SU-DHL-6 (cell line): Measurements from ENCODE around the gene LCE1C.

ENCODE experiments used
- H2AFZ ChIP-seq: fragments of 200-600 bp; sonication (generic); 2 replicates; pipeline ENCODE4 v1.6.1; 2014; ENCODE audit warnings: low read depth, mild to moderate bottlenecking, moderate library complexity, mixed read lengths, antibody characterized with exemption, low read length; ENCODE audit not compliant: severe bottlenecking
- H3F3A ChIP-seq: fragments of 200-600 bp; shearing (Covaris generic); 2 replicates; pipeline ENCODE4 v1.6.0; 2016; ENCODE audit warnings: antibody characterized with exemption, mild to moderate bottlenecking; ENCODE audit not compliant: insufficient read depth
- H3K27ac ChIP-seq: fragments of 200-600 bp; sonication (generic); 2 replicates; pipeline ENCODE4 v1.5.1; 2016; ENCODE audit warnings: low read depth, mild to moderate bottlenecking, low read length, moderate library complexity, mixed read lengths
- H3K27me3 ChIP-seq: fragments of 200-600 bp; sonication (generic), shearing (Covaris generic); 2 replicates; pipeline ENCODE4 v1.6.0; 2014; ENCODE audit warnings: mild to moderate bottlenecking, low read length
- H3K36me3 ChIP-seq: fragments of 200-600 bp; sonication (generic); 2 replicates; pipeline ENCODE4 v1.6.1; 2014; ENCODE audit warnings: mild to moderate bottlenecking, low read length, mixed read lengths
- H3K4me2 ChIP-seq: fragments of 300-600, 200-600 bp; shearing (Covaris generic), sonication (generic); 2 replicates; pipeline ENCODE4 v1.6.0; 2014; ENCODE audit warnings: low read length, low read depth, mild to moderate bottlenecking; ENCODE audit not compliant: poor library complexity, severe bottlenecking
- H3K4me3 ChIP-seq: fragments of 200-600 bp; sonication (generic); 2 replicates; pipeline ENCODE4 v1.5.1; 2014; ENCODE audit warnings: antibody characterized with exemption, low read length, mild to moderate bottlenecking, mixed read lengths; ENCODE audit not compliant: insufficient read depth, poor library complexity, severe bottlenecking
- H3K79me2 ChIP-seq: fragments of 200-600 bp; sonication (generic); 2 replicates; pipeline ENCODE4 v1.6.1; 2014; ENCODE audit warnings: mild to moderate bottlenecking, low read length, moderate library complexity; ENCODE audit not compliant: insufficient read depth
- H3K9ac ChIP-seq: fragments of 200-600 bp; sonication (generic); 2 replicates; pipeline ENCODE4 v1.7.0; 2014; ENCODE audit warnings: mild to moderate bottlenecking, low read length
- H3K9me2 ChIP-seq: fragments of 200-600 bp; sonication (generic); replicated peaks from 2 replicates; pipeline ENCODE4 v1.6.1; 2014; ENCODE audit warnings: low read length; ENCODE audit not compliant: insufficient read depth
- H3K9me3 ChIP-seq: fragments of 200-600 bp; sonication (generic); 2 replicates; pipeline ENCODE4 v1.6.1; 2014; ENCODE audit warnings: low read length, mixed read lengths; ENCODE audit not compliant: insufficient read depth
- H4K20me1 ChIP-seq: fragments of 200-600 bp; sonication (generic); 2 replicates; pipeline ENCODE4 v1.6.1; 2014; ENCODE audit warnings: low read depth, mild to moderate bottlenecking, antibody characterized with exemption, low read length, moderate library complexity, mixed read lengths
- EZH2phosphoT487 ChIP-seq: fragments of 200-600 bp; sonication (generic), shearing (Covaris generic); conservative IDR thresholded peaks from 2 replicates; pipeline ENCODE4 v1.6.1; 2018; ENCODE audit warnings: mild to moderate bottlenecking, antibody characterized with exemption, low read length, moderate library complexity, mixed read lengths
- TF ChIP-seq, protein P1 (sequence below): fragments of 200-600 bp; sonication (generic); IDR thresholded peaks from one replicate; pipeline ENCODE4 v1.5.1; 2017; ENCODE audit warnings: antibody characterized with exemption, mild to moderate bottlenecking, low read length, moderate library complexity; ENCODE audit not compliant: insufficient read depth, poor library complexity, severe bottlenecking

LCE1C gene

DNA sequence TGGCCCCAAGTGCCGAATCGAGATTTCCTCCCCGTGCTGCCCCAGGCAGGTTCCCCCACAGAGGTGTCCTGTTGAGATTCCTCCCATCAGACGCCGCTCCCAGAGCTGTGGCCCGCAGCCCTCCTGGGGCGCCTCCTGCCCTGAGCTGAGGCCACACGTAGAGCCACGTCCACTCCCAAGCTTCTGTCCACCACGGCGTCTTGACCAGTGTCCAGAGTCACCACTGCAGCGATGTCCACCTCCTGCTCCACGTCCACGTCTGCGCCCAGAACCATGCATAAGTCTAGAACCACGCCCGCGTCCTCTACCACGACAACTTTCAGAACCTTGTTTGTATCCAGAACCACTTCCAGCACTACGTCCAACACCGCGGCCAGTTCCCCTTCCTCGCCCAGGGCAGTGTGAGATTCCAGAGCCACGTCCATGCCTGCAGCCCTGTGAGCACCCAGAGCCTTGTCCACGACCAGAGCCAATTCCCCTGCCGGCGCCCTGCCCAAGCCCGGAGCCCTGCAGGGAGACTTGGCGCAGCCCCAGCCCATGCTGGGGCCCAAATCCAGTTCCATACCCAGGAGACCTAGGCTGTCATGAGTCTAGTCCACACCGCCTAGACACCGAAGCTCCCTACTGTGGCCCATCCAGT is 45.8 kb downstream of the LCE1C start:
- no peaks in the 10 kb centered on the region for H3K36me3 ChIP-seq
- no peak overlapping the region for H3K4me3 ChIP-seq
- no peak overlapping the region for H2AFZ ChIP-seq
- H4K20me1 ChIP-seq: no peaks in the 10 kb centered on the region
- H3K79me2 ChIP-seq: no peaks in the 10 kb centered on the region
- no peak overlapping the region for H3K9ac ChIP-seq
- no peak overlapping the region for H3K4me2 ChIP-seq
- H3K27ac ChIP-seq: no peak overlapping the region
- no peaks in the 10 kb centered on the region for H3F3A ChIP-seq
- no peak for TF ChIP-seq EZH2phosphoT487
- TF ChIP-seq, protein P1, sequence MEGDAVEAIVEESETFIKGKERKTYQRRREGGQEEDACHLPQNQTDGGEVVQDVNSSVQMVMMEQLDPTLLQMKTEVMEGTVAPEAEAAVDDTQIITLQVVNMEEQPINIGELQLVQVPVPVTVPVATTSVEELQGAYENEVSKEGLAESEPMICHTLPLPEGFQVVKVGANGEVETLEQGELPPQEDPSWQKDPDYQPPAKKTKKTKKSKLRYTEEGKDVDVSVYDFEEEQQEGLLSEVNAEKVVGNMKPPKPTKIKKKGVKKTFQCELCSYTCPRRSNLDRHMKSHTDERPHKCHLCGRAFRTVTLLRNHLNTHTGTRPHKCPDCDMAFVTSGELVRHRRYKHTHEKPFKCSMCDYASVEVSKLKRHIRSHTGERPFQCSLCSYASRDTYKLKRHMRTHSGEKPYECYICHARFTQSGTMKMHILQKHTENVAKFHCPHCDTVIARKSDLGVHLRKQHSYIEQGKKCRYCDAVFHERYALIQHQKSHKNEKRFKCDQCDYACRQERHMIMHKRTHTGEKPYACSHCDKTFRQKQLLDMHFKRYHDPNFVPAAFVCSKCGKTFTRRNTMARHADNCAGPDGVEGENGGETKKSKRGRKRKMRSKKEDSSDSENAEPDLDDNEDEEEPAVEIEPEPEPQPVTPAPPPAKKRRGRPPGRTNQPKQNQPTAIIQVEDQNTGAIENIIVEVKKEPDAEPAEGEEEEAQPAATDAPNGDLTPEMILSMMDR: no peak
- H3K27me3 ChIP-seq: no peaks in the 10 kb centered on the region
- no peaks in the 10 kb centered on the region for H3K9me3 ChIP-seq
- no peaks in the 10 kb centered on the region for H3K9me2 ChIP-seq

DNA sequence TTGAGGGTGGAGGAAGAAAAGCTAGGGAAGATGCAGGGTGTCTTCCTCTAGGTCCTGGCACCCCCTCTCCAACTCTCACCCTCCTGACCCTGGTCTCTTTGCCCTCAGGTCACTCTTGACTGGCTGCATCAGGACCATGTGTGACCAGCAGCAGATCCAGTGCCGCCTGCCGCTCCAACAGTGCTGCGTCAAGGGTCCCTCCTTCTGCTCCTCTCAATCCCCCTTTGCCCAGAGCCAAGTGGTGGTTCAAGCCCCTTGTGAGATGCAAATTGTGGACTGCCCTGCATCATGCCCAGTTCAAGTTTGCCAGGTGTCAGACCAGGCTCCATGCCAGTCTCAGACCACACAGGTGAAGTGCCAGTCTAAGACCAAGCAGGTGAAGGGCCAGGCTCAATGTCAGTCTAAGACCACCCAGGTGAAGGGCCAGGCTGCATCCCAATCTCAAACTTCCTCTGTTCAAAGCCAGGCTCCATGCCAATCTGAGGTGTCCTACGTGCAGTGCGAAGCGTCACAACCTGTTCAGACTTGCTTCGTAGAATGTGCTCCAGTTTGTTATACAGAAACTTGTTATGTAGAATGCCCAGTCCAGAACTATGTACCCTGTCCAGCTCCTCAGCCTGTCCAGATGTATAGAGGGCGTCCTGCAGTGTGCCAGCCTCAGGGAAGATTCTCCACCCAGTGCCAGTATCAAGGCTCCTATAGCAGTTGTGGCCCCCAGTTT is 46.8 kb downstream of the LCE1C start:
- no peaks in the 10 kb centered on the region for H3K27me3 ChIP-seq
- no peak overlapping the region for H3K27ac ChIP-seq

DNA sequence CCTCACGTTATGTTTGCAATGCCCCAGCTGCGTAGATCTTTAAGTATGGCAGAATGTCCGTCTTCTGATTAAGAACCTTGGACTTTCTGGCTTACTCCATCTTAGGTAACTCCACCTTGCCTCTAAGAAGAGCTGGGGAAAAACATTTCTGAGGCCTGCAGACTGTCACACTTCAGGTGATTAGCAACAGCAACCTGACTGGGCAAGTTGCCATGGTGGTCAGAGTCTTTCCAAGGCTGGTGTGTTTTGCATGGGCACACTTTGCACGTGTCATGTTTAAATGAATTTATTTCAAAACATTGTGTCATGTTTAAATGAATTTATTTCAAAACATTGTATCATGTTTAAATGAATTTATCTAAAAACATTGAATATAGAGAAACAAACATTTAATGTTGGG is 47.8 kb downstream of the LCE1C start:
- Histone ChIP-seq H3K27me3 (no peaks in the 10 kb centered on the region), H3K79me2 (no peaks in the 10 kb centered on the region), H3K27ac (no peak overlapping the region), H3K4me2 (no peak overlapping the region), H3K9me3 (no peaks in the 10 kb centered on the region), H3K9ac (no peak overlapping the region), H3K9me2 (no peaks in the 10 kb centered on the region), H2AFZ (no peak overlapping the region), H3K4me3 (no peak overlapping the region), H3K36me3 (no peaks in the 10 kb centered on the region), H4K20me1 (no peaks in the 10 kb centered on the region), H3F3A (no peaks in the 10 kb centered on the region)
- no peak for TF ChIP-seq EZH2phosphoT487
- TF ChIP-seq, protein P1: no peak

More for the DNA sequence above, 46.8 kb downstream of the LCE1C start:
- Histone ChIP-seq H2AFZ (no peak overlapping the region), H3K4me3 (no peak overlapping the region), H3K9me3 (no peaks in the 10 kb centered on the region), H3K9me2 (no peaks in the 10 kb centered on the region), H3K79me2 (no peaks in the 10 kb centered on the region), H3K9ac (no peak overlapping the region), H3K36me3 (no peaks in the 10 kb centered on the region), H3F3A (no peaks in the 10 kb centered on the region), H3K4me2 (no peak overlapping the region), H4K20me1 (no peaks in the 10 kb centered on the region)
- no peak for TF ChIP-seq EZH2phosphoT487
- TF ChIP-seq, protein P1: no peak
